ENCODE data around the gene GLS.

DNA sequence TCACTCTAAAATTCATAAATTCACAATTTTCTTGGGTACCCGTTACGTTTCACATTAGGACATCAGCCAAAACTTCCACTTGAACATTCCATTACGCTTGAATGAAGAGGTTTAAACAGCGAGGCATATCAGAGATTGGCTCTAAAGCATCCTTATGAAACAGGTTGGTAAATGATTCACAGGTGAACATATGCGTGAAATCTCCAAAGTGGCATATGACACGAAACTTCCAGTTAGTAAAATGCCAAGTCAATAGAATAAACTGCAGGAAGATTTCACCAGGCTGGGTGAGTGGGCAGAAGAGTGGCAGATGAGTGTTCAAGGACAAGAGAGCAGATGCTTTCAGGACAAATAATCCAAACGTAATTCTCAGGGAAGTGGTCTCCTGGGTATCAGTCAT is 33.9 kb upstream of the GLS start:
- TF ChIP-seq POLR2A (IDR thresholded peaks at IDR 0.05) (no peak), EP300 (IDR thresholded peaks at IDR 0.05) (no peak)
- TF ChIP-seq, protein P1, sequence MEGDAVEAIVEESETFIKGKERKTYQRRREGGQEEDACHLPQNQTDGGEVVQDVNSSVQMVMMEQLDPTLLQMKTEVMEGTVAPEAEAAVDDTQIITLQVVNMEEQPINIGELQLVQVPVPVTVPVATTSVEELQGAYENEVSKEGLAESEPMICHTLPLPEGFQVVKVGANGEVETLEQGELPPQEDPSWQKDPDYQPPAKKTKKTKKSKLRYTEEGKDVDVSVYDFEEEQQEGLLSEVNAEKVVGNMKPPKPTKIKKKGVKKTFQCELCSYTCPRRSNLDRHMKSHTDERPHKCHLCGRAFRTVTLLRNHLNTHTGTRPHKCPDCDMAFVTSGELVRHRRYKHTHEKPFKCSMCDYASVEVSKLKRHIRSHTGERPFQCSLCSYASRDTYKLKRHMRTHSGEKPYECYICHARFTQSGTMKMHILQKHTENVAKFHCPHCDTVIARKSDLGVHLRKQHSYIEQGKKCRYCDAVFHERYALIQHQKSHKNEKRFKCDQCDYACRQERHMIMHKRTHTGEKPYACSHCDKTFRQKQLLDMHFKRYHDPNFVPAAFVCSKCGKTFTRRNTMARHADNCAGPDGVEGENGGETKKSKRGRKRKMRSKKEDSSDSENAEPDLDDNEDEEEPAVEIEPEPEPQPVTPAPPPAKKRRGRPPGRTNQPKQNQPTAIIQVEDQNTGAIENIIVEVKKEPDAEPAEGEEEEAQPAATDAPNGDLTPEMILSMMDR (IDR thresholded peaks at IDR 0.05): no peak
